Panc1 (cell line): ENCODE data around the gene BFSP1. TPM values are rescaled to one million over a fixed set of nuclear protein-coding genes. Genes with fewer than 3 reads are reported as not detected.
A peak's percentile ranks its signal among the peaks of the same experiment; 100 is the strongest.

Source experiments
- ATAC-seq: fragments of 200-7000 bp; cut with Tn5 transposase; 2 replicates; pipeline ENCODE4 v1.9.1; 2020; ENCODE audit warnings: mild to moderate bottlenecking, moderate library complexity
- Bru-seq: library from RNA; stranded (reverse); fragments of 400-500 nt; gene quantifications from one replicate; lab custom pipeline; 2021; lab: Mats Ljungman, UMichigan
- BruChase-seq, 2 experiments: library from RNA; stranded (reverse); fragments of 400-500 nt; gene quantifications; one replicate each; lab custom pipeline; 2021; lab: Mats Ljungman, UMichigan
- BruUV-seq: library from RNA; stranded (reverse); fragments of 400-500 nt; replicated peaks from 2 replicates; lab custom pipeline; 2021; lab: Mats Ljungman, UMichigan
- CTCF ChIA-PET: fragments of 300-600 bp; sonication (Branson Sonifier 250); formaldehyde crosslinking; loops from one replicate; lab custom pipeline; 2022; ENCODE audit warnings: antibody characterized with exemption; lab: Charles Lee
- POLR2A ChIA-PET: fragments of 300-600 bp; sonication (Branson Sonifier 250); formaldehyde crosslinking; loops from one replicate; lab custom pipeline; 2022; ENCODE audit warnings: antibody characterized with exemption; lab: Charles Lee
- DNase-seq: peaks from one replicate; pipeline ENCODE4 v3.0.0-alpha.2; 2010; ENCODE audit warnings: low read depth, low spot score
- H3K27ac ChIP-seq: 2 replicates; pipeline ENCODE4 v1.5.1; 2011; ENCODE audit warnings: mild to moderate bottlenecking, low read length, inconsistent platforms
- H3K27me3 ChIP-seq: fragments of 200-500 bp; sonication (Bioruptor generic); 2 replicates; pipeline ENCODE4 v1.6.0; 2014; ENCODE audit warnings: low read length, inconsistent platforms; ENCODE audit not compliant: control insufficient read depth, insufficient read depth
- H3K36me3 ChIP-seq: fragments of 200-500 bp; sonication (Bioruptor generic); 2 replicates; pipeline ENCODE4 v1.5.1; 2014; ENCODE audit warnings: inconsistent platforms, mild to moderate bottlenecking, low read length, moderate library complexity; ENCODE audit not compliant: control insufficient read depth, insufficient read depth
- H3K4me1 ChIP-seq: 2 replicates; pipeline ENCODE4 v1.5.1; 2011; ENCODE audit warnings: inconsistent platforms, mild to moderate bottlenecking, low read length, moderate library complexity; ENCODE audit not compliant: control insufficient read depth, insufficient read depth
- H3K4me3 ChIP-seq, 2 experiments: 2 replicates each; pipeline ENCODE4 v1.5.1; 2011 to 2012; ENCODE audit warnings: low read depth in 2 of 2, low read length in 2 of 2, mild to moderate bottlenecking in 2 of 2, inconsistent platforms in 1 of 2, moderate library complexity in 1 of 2
- H3K9me3 ChIP-seq: fragments of 200-500 bp; sonication (Bioruptor generic); 2 replicates; pipeline ENCODE4 v1.5.1; 2014; ENCODE audit warnings: low read depth, mild to moderate bottlenecking, inconsistent platforms, low read length, moderate library complexity; ENCODE audit not compliant: control insufficient read depth, insufficient read depth
- CTCF ChIP-seq: fragments of 450-650 bp; IDR thresholded peaks from 2 replicates; pipeline ENCODE4 v1.5.1; 2017; ENCODE audit warnings: mild to moderate bottlenecking
- POLR2AphosphoS5 ChIP-seq: IDR thresholded peaks from 2 replicates; pipeline ENCODE4 v1.6.1; 2012; ENCODE audit warnings: mild to moderate bottlenecking, low read depth, low read length, moderate library complexity
- REST ChIP-seq, 2 experiments: IDR thresholded peaks; 2 replicates each; pipeline ENCODE4 v1.6.1; 2011 to 2012; ENCODE audit warnings: low read depth in 2 of 2, control low read depth in 1 of 2, low read length in 1 of 2, mild to moderate bottlenecking in 1 of 2, moderate library complexity in 1 of 2; ENCODE audit not compliant: insufficient read depth in 1 of 2
- SIN3A ChIP-seq: IDR thresholded peaks from 2 replicates; pipeline ENCODE4 v1.6.1; 2012; ENCODE audit warnings: low read depth, mild to moderate bottlenecking, low read length, moderate library complexity, borderline replicate concordance; ENCODE audit not compliant: insufficient read depth
- TCF7L2 ChIP-seq: IDR thresholded peaks from 2 replicates; pipeline ENCODE4 v1.6.1; 2011; ENCODE audit warnings: mild to moderate bottlenecking, low read depth, low read length, inconsistent platforms
- in situ Hi-C: cut with HindIII; loops from 2 replicates; pipeline ENCODE4 v1.10.0; 2016; ENCODE audit warnings: low sequenced_read_pairs, low pct_unique_long_range_greater_than_20kb
- intact Hi-C: fragments of 100-400 bp; cut with micrococcal nuclease; formaldehyde crosslinking; loops from one replicate; pipeline ENCODE4 v1.10.0; 2022; ENCODE audit not compliant: unreplicated experiment
- long read RNA-seq: library from polyadenylated mRNA; unstranded; transcript quantifications from one replicate; pipeline ENCODE4 v2.0.0, GENCODE V29; 2021; ENCODE audit not compliant: unreplicated experiment
- polyA plus RNA-seq: library from polyadenylated mRNA; unstranded; fragments of >200 nt; gene quantifications from one replicate; pipeline ENCODE4 v1.2.1, GENCODE V29; 2012; ENCODE audit warnings: missing spikeins; ENCODE audit not compliant: insufficient read length
- total RNA-seq: library from RNA; stranded (reverse); gene quantifications from one replicate; pipeline ENCODE4 v1.2.1, GENCODE V29; 2021; ENCODE audit not compliant: unreplicated experiment

BFSP1 gene
- 6.9 TPM for total RNA-seq
- polyA plus RNA-seq = 5.2 TPM
- Bru-seq, nascent RNA = percentile 53 among the genes with signal in this experiment
- percentile 54 among the genes with signal in this experiment for BruChase-seq, experiment 1, labeled RNA remaining after a 2-hour chase
- percentile 53 among the genes with signal in this experiment for BruChase-seq, experiment 2, labeled RNA remaining after a 6-hour chase
- long read RNA-seq, transcript BFSP1-202 (8 exons, 2,207 nt) = major isoform, 10 of 20 reads
- long read RNA-seq, partial matches to known transcripts = 1 of 20 reads
- long read RNA-seq, other reads (novel, unspliced or antisense) = 7 of 20 reads

GRCh38 chr20:17530716-17531664 is at the start of gene BFSP1:
Gene BFSP1 (minus strand): TSS chr20:17531379. CDS start chr20:17531329, 50 bp downstream.
- TF ChIP-seq SIN3A (no peak), TCF7L2 (peak; percentile 54; the same call in 1 of the 2 replicates), REST (IDR thresholded peaks at IDR 0.05; ENCODE audit: insufficient read depth in 1 of 2, low read depth in 2 of 2, low read length in 1 of 2) (no peak), POLR2AphosphoS5 (no peak), CTCF (peak; percentile 13; the same call in 1 of the 2 replicates)
- ATAC-seq (peak; percentile 89), DNase-seq (no peak)
- Histone ChIP-seq H3K9me3 (no peaks in the 10 kb centered on the region), H3K27ac (peak within 1 kb of the TSS; percentile 88), H3K4me3 (peak within 1 kb of the TSS; percentile 51 to 77), H3K4me1 (peaks cover 24% of the 10 kb centered on the region), H3K27me3 (no peaks in the 10 kb centered on the region), H3K36me3 (no peaks in the 10 kb centered on the region)
- ChIA-PET CTCF (interaction anchor here (0.7 kb wide), 1 partner anchor 11 kb away, joined by 3 read pairs; no protein-coding TSS in a partner anchor), POLR2A (no interaction called here)
- no TSS peak for BruUV-seq
- intact Hi-C loops (no loop called here), in situ Hi-C loops (no loop called here)

GRCh38 chr20:17580895-17581294 is 49.7 kb upstream of the BFSP1 start:
- DNase-seq = no peak
- no TSS peak for BruUV-seq
- Histone ChIP-seq H3K27me3 (no peaks in the 10 kb centered on the region), H3K4me3 (no peak overlapping the region), H3K36me3 (no peaks in the 10 kb centered on the region), H3K9me3 (no peaks in the 10 kb centered on the region), H3K27ac (no peak overlapping the region), H3K4me1 (peaks cover 13% of the 10 kb centered on the region)
- in situ Hi-C loops (no loop called here), intact Hi-C loops (no loop called here)
- ATAC-seq = 0 out of 2 replicates have a peak, but pooled peaks have one; percentile 14
- CTCF ChIA-PET = no interaction called here
- POLR2A ChIA-PET = no interaction called here
- TF ChIP-seq SIN3A (no peak), POLR2AphosphoS5 (no peak), TCF7L2 (no peak), CTCF (no peak), REST (IDR thresholded peaks at IDR 0.05; ENCODE audit: insufficient read depth in 1 of 2, low read depth in 2 of 2, low read length in 1 of 2) (no peak)
